K562 (cell line): ENCODE measurements around the gene TRAPPC4. TPM values are rescaled to one million over a fixed set of nuclear protein-coding genes. Genes with fewer than 3 reads are reported as not detected.
A peak's percentile ranks its signal among the peaks of the same experiment; 100 is the strongest.
"Not testable (repeated sequence)": the region's sequence is repeated elsewhere in the genome, so short reads cannot be mapped to it uniquely, and the experiment has no call there.

Experiments
- ATAC-seq: fragments of 200-7000 bp; cut with Tn5 transposase; 3 replicates; pipeline ENCODE4 v1.9.1; 2020; ENCODE audit warnings: moderate library complexity
- BruUV-seq: library from RNA; stranded (reverse); fragments of 400-500 nt; replicated peaks from 2 replicates; lab custom pipeline; 2021; lab: Mats Ljungman, UMichigan
- CTCF ChIA-PET: fragments of 300-600 bp; formaldehyde crosslinking; extraction: SDS; loops from one replicate; lab custom pipeline; 2021; ENCODE audit warnings: low intra/inter-chr PET ratio; lab: Yijun Ruan, JAX
- POLR2A ChIA-PET: fragments of 300-600, 350-650 bp; sonication (Branson Sonifier 250); formaldehyde crosslinking; extraction: SDS; loops from one replicate; lab custom pipeline; 2021; ENCODE audit warnings: antibody characterized with exemption, inconsistent platforms; lab: Yijun Ruan, JAX
- DNase-seq, 4 experiments: peaks; one replicate each; pipeline versions ENCODE4 v3.0.0 to v3.0.0-alpha.2; 2011 to 2018; ENCODE audit warnings: low spot score in 3 of 4, mixed read lengths in 3 of 4; ENCODE audit errors: extremely low read depth in 1 of 4
- FAIRE-seq: peaks from 2 replicates; lab custom pipeline; 2011; peaks lifted over from hg19 to GRCh38; lab: Jason Lieb, UNC
- H2AFZ ChIP-seq: 2 replicates; pipeline ENCODE4 v1.6.0; 2011; ENCODE audit warnings: low read depth, low read length, control low read depth, inconsistent platforms
- H3K27ac ChIP-seq: fragments of 200-600 bp; 3 replicates; pipeline ENCODE4 v1.8.0; 2011; ENCODE audit warnings: low read depth, mild to moderate bottlenecking, control low read depth, inconsistent platforms, low read length, moderate library complexity, mixed read lengths; ENCODE audit errors: extremely low read depth
- H3K27me3 ChIP-seq, 2 experiments: fragments of 300-600 bp in 1 of 2; 2 replicates in 1 of 2; 3 replicates in 1 of 2; pipeline versions ENCODE4 v1.6.0 to v1.8.0; 2011; ENCODE audit warnings: inconsistent platforms in 2 of 2, low read length in 2 of 2, mild to moderate bottlenecking in 1 of 2, mixed read lengths in 1 of 2, moderate library complexity in 1 of 2; ENCODE audit not compliant: control insufficient read depth in 2 of 2, insufficient read depth in 2 of 2
- H3K36me3 ChIP-seq: fragments of 300-600 bp; 3 replicates; pipeline ENCODE4 v1.8.0; 2011; ENCODE audit warnings: mild to moderate bottlenecking, low read length, inconsistent platforms; ENCODE audit not compliant: control insufficient read depth, insufficient read depth
- H3K4me1 ChIP-seq, 2 experiments: fragments of 200-600 bp in 1 of 2; replicated peaks in 1 of 2; 2 replicates in 1 of 2; 3 replicates in 1 of 2; pipeline versions ENCODE4 v1.5.1 to v1.8.0; 2011; ENCODE audit warnings: inconsistent platforms in 2 of 2, low read length in 2 of 2, mild to moderate bottlenecking in 1 of 2, mixed read lengths in 1 of 2, moderate library complexity in 1 of 2; ENCODE audit not compliant: control insufficient read depth in 2 of 2, insufficient read depth in 2 of 2
- H3K4me2 ChIP-seq: 2 replicates; pipeline ENCODE4 v1.6.1; 2011; ENCODE audit warnings: low read length, control low read depth, inconsistent platforms, mixed read lengths; ENCODE audit not compliant: insufficient read depth
- H3K4me3 ChIP-seq: fragments of 200-600 bp; sonication (generic), shearing (Covaris generic); 2 replicates; pipeline ENCODE4 v1.5.1; 2016; ENCODE audit warnings: control low read depth, inconsistent platforms
- H3K79me2 ChIP-seq: fragments of 200-600 bp; 3 replicates; pipeline ENCODE4 v1.8.0; 2011; ENCODE audit warnings: low read length, inconsistent platforms; ENCODE audit not compliant: control insufficient read depth, insufficient read depth
- H3K9ac ChIP-seq, 2 experiments: 2 replicates each; pipeline versions ENCODE4 v1.6.0 to v1.6.1; 2011; ENCODE audit warnings: low read depth in 2 of 2, low read length in 2 of 2, control low read depth in 1 of 2, inconsistent platforms in 1 of 2, mild to moderate bottlenecking in 1 of 2, mixed read lengths in 1 of 2; ENCODE audit not compliant: insufficient read depth in 1 of 2
- H3K9me1 ChIP-seq: one replicate; pipeline ENCODE4 v1.6.0; 2011; ENCODE audit warnings: inconsistent platforms, mild to moderate bottlenecking, low read length, moderate library complexity; ENCODE audit not compliant: control insufficient read depth, insufficient read depth
- H3K9me3 ChIP-seq: replicated peaks from 2 replicates; pipeline ENCODE4 v1.5.1; 2011; ENCODE audit warnings: low read depth, low read length, inconsistent platforms; ENCODE audit not compliant: control insufficient read depth, insufficient read depth
- H4K20me1 ChIP-seq: replicated peaks from 2 replicates; pipeline ENCODE4 v1.6.1; 2011; ENCODE audit warnings: low read length, inconsistent platforms, mixed read lengths; ENCODE audit not compliant: control insufficient read depth, insufficient read depth
- CHD1 ChIP-seq: fragments of 200-600 bp; sonication (generic); IDR thresholded peaks from one replicate; pipeline ENCODE4 v1.6.1; 2012; ENCODE audit warnings: mild to moderate bottlenecking, moderate library complexity, low read length, inconsistent platforms
- ETS2 ChIP-seq: IDR thresholded peaks from 2 replicates; pipeline ENCODE4 v1.6.1; 2016; ENCODE audit warnings: borderline replicate concordance, missing genetic modification characterization, mild to moderate bottlenecking, moderate library complexity, missing compliant biosample characterization; ENCODE audit not compliant: poor library complexity, severe bottlenecking
- HNRNPL ChIP-seq: fragments of 200-400 bp; formaldehyde crosslinking; IDR thresholded peaks from 2 replicates; pipeline ENCODE4 v1.6.1; 2017; ENCODE audit warnings: low read depth, mild to moderate bottlenecking, low read length
- KAT8 ChIP-seq: fragments of 450-650 bp; IDR thresholded peaks from 2 replicates; pipeline ENCODE4 v1.6.1; 2016; ENCODE audit warnings: low read depth, mild to moderate bottlenecking
- MECOM ChIP-seq: fragments of 250-450 bp; sonication (Bioruptor Pico); IDR thresholded peaks from 2 replicates; pipeline ENCODE4 v1.8.0; 2022; ENCODE audit warnings: inconsistent platforms
- PKNOX1 ChIP-seq: fragments of 450-650 bp; IDR thresholded peaks from 2 replicates; pipeline ENCODE4 v1.6.1; 2016
- SP2 ChIP-seq: IDR thresholded peaks from 2 replicates; pipeline ENCODE4 v1.6.1; 2011; ENCODE audit warnings: mild to moderate bottlenecking, low read depth, low read length, moderate library complexity; ENCODE audit not compliant: poor library complexity, severe bottlenecking; ENCODE audit errors: extremely low read depth
- TEAD1 ChIP-seq, 2 experiments: fragments of 450-650 bp in 1 of 2; sonication (generic) in 1 of 2; formaldehyde crosslinking; IDR thresholded peaks; 2 replicates each; pipeline versions ENCODE4 v1.4.0 to v1.8.0; 2020 to 2022; ENCODE audit warnings: mild to moderate bottlenecking in 2 of 2, missing genetic modification reagents in 1 of 2
- WGBS: fragments of 100-300 bp; shearing (Covaris generic); methylation state at CpG from one replicate; pipeline ENCODE4 v1.1.6; 2016; ENCODE audit warnings: low coverage, mixed read lengths; ENCODE audit not compliant: insufficient coverage; ENCODE audit errors: missing lambda C conversion rate; 5-methylcytosine and 5-hydroxymethylcytosine counted together
- in situ Hi-C: fragments of 300-500 bp; cut with MboI; formaldehyde crosslinking; loops from 4 replicates; pipeline ENCODE4 v1.15.0; 2018; ENCODE audit warnings: inconsistent platforms, mixed read lengths
- intact Hi-C: fragments of 100-400 bp; cut with micrococcal nuclease; formaldehyde crosslinking; loops from 2 replicates; pipeline ENCODE4 v1.14.2; 2022
- polyA plus RNA-seq, 8 experiments: library from polyadenylated mRNA; depleted of rRNA in 4 of 8; stranded (reverse) in 5 of 8; unstranded in 3 of 8; fragments of >200 nt; fragmentation: Nextera tagmentation in 2 of 8; fragmentation: Illumina TruSeq in 1 of 8; extraction: Ambion mirVana in 2 of 8; extraction: Trizol in 1 of 8; gene quantifications; 2 replicates each; pipeline versions ENCODE4 v1.2.1 to v1.2.3, GENCODE V29; 2011 to 2014; ENCODE audit warnings: inconsistent platforms in 1 of 8, missing spikeins in 1 of 8
- total RNA-seq, 7 experiments: library from RNA; depleted of rRNA in 6 of 7; stranded (reverse); fragments of >200 nt in 6 of 7; fragmentation: Illumina TruSeq in 2 of 7; extraction: Trizol in 2 of 7; gene quantifications; 2 replicates each; pipeline versions ENCODE4 v1.2.1 to v1.2.3, GENCODE V29; 2011 to 2021; ENCODE audit warnings: low replicate concordance in 1 of 7
- TF ChIP-seq, protein P1 (sequence below): fragments of 250-450 bp; sonication (Bioruptor Pico); IDR thresholded peaks from 2 replicates; pipeline ENCODE4 v1.9.0; 2021; ENCODE audit warnings: mild to moderate bottlenecking

TRAPPC4 gene
- total and polyA plus RNA-seq, 9 of the 15 experiments (the other 6 are each of a cell fraction or from before 2014, with no cell fraction given), result 121 to 524 (median 142) TPM

DNA sequence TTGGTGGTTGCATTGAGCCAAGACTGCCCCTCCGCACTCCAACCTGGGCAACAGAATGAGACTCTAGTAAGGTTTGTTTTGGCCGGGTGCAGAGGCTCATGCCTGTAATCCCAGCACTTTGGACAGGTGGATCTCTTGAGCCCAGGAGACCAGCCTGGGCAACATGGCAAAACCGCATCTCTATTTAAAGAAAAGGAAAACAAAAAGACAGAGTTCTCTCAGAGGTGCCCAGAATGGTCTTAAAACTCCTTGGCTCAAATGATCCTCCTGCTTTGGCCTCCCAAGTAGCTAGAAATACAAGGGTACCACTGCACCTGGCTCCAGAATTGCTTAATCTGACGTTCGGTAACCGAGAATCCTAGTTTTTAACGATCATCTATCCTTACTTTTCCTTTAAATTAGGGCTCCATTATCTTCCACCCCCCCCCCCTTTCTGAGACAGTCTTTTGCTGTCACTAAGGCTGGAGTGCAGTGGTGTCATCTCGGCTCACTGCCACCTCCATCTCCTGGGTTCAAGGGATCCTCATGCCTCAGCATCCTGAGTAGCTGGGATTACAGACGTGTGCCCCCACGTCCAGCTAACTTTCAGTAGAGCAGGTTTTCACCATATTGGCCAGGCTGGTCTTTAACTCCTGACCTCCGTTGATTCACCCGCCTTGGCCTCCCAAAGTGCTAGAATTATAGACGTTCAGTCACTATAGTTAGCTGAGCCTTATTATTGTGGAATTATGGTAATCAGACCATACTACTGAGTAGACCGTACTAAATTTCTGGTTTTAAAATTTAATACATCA, 2.2 kb upstream of the TRAPPC4 start (continued):
- TF ChIP-seq, protein P1, sequence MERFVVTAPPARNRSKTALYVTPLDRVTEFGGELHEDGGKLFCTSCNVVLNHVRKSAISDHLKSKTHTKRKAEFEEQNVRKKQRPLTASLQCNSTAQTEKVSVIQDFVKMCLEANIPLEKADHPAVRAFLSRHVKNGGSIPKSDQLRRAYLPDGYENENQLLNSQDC, result no peak
- TF ChIP-seq PKNOX1 (no peak), SP2 (no peak), MECOM (CRISPR knock-in tag) (no peak), ETS2 (tag) (no peak)

DNA sequence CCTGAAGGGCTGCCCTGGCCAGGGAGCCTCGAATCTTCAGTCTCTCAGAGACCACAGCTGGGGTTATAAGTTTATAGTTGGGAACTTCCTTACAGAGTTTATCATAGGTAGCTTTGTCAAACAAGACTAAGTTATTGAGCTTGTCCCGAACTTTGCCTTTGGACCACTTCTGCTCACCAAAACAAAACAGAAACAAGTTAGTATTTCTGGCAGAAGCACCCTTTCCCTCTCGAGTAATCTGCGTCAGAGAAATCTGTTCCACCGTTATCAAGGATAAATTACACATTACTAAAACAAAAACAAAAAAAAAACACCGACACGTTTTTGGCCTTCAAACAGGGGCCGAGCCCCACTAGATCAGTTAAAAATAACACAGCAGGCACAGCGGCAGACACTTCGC, 1.2 kb upstream of the TRAPPC4 start:
- peak in 1 of 4 experiments; percentile 13 for DNase-seq
- CTCF ChIA-PET, H3K9me1 ChIP-seq, FAIRE-seq, H3K27me3 ChIP-seq, H2AFZ ChIP-seq, H3K9me3 ChIP-seq, in situ Hi-C loops, H4K20me1 ChIP-seq, ATAC-seq, BruUV-seq: not testable (repeated sequence)
- Histone ChIP-seq H3K4me3 (peak overlapping the region; percentile 99), H3K36me3 (peaks cover 78% of the 10 kb centered on the region), H3K4me2 (peak overlapping the region; percentile 98), H3K4me1 (peaks cover 8 to 12% of the 10 kb centered on the region in 2 experiments; a peak in 4 of 5 replicates), H3K9ac (peak overlapping the region; percentile 95 to 100), H3K27ac (peak overlapping the region; percentile 97), H3K79me2 (peaks cover 64% of the 10 kb centered on the region)
- POLR2A ChIA-PET, result interaction anchor here (1.0 to 4.2 kb wide), 5 partner anchors 15 to 227 kb away, joined by 3 to 22 read pairs (median 3); no protein-coding TSS in a partner anchor
- under 1% methylated on average over 10 of the region's 10 CpGs for WGBS
- intact Hi-C loops, result loop anchor here (5.0 kb wide), 2 partner anchors 70 to 85 kb away; partner anchors contain the start of gene DPAGT1
- TF ChIP-seq CHD1 (peak; percentile 57), TEAD1 (CRISPR knock-in tag; IDR thresholded peaks at IDR 0.05) (0 out of 4 replicates have a peak, but pooled peaks of 1 of the 2 experiments have one; percentile 38), KAT8 (0 out of 2 replicates have a peak, but pooled peaks have one; percentile 10), HNRNPL (0 out of 2 replicates have a peak, but pooled peaks have one; percentile 7)
